ENCODE data around the gene MRPS2. TPM values are rescaled to one million over a fixed set of nuclear protein-coding genes. Genes with fewer than 3 reads are reported as not detected.

The MRPS2 gene
- total RNA-seq, 1 donor from 2014 or later = 66.4 TPM

DNA sequence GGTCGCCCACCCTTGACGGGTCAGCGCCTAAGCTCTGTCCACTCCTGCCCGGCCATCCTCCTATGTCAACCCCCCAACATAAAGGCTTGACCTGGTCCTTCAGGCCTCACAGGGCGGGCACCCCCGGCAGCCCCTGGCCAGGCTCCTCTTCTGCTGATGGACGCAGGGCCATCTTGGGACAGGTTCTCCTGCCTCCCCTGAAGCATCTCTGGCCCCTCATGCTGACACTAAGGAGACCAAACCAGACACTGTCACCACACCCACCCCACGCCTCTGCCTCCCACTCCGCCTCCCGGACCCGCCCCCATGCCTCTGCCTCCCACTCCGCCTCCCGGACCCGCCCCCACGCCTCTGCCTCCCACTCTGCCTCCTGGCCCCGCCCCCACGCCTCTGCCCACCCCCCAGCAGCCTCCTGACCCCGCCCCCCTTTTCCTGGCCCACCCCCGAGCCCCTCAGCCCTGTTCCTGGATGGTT is 52.3 kb downstream of the MRPS2 start:
- H3K9me3 Mint-ChIP-seq = no peaks in the 10 kb centered on the region
- no peaks in the 10 kb centered on the region for H3K4me1 Mint-ChIP-seq
- no peak for DNase-seq
- H3K4me3 Mint-ChIP-seq = no peak overlapping the region
- intact Hi-C loops (cut with micrococcal nuclease) = no loop called here
- H3K27me3 Mint-ChIP-seq = no peaks in the 10 kb centered on the region
- H3K27ac Mint-ChIP-seq = no peak overlapping the region
- H3K36me3 Mint-ChIP-seq (ENCODE audit: low read depth) = no peaks in the 10 kb centered on the region

Other genes starting within 250 kb of the MRPS2 start
- 0.69 and 0.82 TPM in 2 replicates for gene PPP1R26, start 20.9 kb upstream of the MRPS2 start, total RNA-seq
- not detected in 2 replicates for gene LCN1, start 20.8 kb downstream of the MRPS2 start, total RNA-seq
- gene OBP2A, start 45.4 kb downstream of the MRPS2 start, total RNA-seq = not detected in 2 replicates
- gene PAEP, start 61.1 kb downstream of the MRPS2 start, total RNA-seq = not detected in 2 replicates
- gene GLT6D1, start 138.9 kb downstream of the MRPS2 start, total RNA-seq = not detected in 2 replicates
- not detected in 2 replicates for gene LCN9, start 162.6 kb downstream of the MRPS2 start, total RNA-seq
- gene SOHLH1, start 198.8 kb downstream of the MRPS2 start, total RNA-seq = not detected in 2 replicates
- not detected in 2 replicates for gene KCNT1, start 201.5 kb downstream of the MRPS2 start, total RNA-seq

Data from activated CD4-positive, alpha-beta T cell treated with anti-CD3 and anti-CD28 coated beads, Interleukin-2, amount 10 ng/mL, durations not matched to agents 24 days and 14 days (primary cell).